Activated CD4-positive, alpha-beta T cell treated with anti-CD3 and anti-CD28 coated beads, Interleukin-2, amount 50 U/mL, for 24 hours (primary cell): ENCODE measurements around the gene SLC25A12.
"Not testable (repeated sequence)": the region's sequence is repeated elsewhere in the genome, so short reads cannot be mapped to it uniquely, and the experiment has no call there.

Source experiments
- DNase-seq, 2 donors: peaks; one replicate each; pipeline ENCODE4 v3.0.0-alpha.2; 2020; ENCODE audit warnings: low read depth in 1 of 2, low spot score in 1 of 2

Gene SLC25A12, protein sequence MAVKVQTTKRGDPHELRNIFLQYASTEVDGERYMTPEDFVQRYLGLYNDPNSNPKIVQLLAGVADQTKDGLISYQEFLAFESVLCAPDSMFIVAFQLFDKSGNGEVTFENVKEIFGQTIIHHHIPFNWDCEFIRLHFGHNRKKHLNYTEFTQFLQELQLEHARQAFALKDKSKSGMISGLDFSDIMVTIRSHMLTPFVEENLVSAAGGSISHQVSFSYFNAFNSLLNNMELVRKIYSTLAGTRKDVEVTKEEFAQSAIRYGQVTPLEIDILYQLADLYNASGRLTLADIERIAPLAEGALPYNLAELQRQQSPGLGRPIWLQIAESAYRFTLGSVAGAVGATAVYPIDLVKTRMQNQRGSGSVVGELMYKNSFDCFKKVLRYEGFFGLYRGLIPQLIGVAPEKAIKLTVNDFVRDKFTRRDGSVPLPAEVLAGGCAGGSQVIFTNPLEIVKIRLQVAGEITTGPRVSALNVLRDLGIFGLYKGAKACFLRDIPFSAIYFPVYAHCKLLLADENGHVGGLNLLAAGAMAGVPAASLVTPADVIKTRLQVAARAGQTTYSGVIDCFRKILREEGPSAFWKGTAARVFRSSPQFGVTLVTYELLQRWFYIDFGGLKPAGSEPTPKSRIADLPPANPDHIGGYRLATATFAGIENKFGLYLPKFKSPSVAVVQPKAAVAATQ

DNA sequence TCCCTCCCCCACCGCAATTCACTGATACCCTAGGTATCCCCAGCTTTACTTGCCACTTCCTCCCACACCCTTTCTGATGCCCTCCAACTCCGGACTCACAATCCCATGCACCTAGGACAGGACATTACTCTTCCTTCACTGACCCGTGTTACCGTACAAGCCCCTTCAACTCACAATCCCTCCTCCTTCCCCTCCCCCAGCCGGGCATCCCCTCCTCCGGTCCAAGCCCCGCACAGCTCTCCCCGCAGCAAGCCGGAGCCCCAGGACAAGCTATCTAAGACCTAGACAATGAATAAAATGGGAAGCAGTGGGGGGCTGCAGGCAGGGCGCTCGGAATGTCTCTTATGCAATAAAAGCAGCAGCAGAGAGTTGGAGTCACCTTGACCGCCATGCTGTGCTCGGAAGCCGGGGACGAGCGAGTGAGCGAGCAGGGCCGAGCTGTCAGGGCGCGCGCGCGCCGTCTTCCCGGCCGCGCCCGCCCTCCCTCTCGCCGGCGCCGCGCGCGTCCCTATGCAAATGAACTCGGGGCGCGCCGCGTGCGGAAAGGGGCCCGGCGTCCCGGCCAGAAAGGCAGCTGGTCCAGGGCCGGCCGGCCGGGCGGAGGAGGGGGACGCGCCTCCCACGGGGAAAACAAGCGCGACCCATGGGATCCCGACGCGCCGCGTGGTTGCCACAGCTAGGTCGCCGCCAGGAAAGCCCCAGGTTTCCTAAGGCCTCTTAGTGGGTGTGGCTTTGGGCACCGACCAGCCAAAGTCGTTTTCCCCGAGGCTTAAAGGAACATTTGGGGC is at the start of gene SLC25A12:
TSS of gene SLC25A12 (minus strand) at position 421 of the 788 bp plus-strand sequence. CDS start at position 391, 30 bp downstream.
- DNase-seq = peak; percentile 44 to 64

DNA sequence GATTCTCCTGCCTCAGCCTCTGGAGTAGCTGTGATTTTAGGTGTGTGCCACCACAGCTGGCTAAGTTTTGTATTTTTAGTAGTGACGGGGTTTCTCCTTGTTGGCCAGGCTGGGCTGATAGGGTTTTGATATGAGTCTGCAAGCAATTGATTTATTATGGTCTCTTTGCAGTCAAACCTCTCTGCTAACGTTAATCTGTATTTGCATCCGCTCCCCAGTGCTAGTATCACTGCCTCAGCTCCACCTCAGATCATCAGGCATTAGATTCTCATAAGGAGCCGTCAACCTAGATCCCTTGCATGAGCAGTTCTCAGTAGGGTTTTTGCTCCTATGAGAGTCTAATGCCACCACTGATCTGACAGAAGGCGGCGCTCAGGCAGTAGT is 47.3 kb upstream of the SLC25A12 start:
- DNase-seq = no peak

DNA sequence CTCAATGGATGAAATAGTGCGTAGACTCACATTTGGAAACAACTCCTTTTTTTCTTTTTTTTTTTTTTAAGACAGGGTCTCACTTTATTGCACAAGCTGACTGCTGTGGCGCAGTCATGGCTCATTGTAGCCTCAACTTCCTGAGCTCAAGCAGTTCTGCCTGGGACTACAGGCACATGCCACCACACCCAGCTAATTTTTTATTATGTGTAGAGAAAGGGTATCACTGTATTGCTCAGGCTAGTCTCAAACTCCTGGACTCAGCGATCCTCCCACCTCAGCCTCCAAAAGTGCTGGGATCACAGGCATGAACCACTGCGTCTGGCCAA is 45.7 kb upstream of the SLC25A12 start:
- DNase-seq = no peak

DNA sequence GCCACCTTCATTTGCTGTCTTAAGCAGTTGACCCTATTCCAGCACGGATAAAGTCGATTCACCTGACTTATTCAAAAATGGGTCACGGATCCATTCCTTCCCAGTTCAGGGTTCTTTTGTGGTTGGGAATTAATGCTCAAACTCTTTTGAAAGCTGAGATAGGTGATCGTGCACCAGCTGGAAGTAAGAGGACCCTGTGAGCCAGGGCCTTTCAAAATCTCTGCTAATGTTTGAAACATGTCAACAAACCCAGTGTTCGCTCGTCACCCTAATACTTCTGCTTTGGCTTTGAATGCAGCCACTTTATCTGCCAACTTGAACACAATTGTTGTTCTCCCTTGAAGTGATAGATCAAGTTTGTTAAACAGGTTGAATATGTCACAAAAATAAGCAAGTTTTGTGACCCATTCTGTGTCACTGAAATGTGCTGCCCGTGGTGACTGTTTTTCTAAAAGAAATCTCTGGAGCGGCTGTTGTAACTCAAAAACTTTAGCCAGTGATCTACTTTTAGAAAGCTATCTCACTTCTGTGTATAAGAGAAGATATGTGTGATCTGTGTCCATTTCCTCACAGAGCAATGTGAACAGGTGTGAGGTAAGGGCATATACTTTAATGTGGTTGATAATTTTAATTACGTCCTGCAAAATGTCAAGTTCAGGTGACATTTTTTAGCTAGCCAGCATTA is 45.2 kb upstream of the SLC25A12 start:
- DNase-seq = no peak

DNA sequence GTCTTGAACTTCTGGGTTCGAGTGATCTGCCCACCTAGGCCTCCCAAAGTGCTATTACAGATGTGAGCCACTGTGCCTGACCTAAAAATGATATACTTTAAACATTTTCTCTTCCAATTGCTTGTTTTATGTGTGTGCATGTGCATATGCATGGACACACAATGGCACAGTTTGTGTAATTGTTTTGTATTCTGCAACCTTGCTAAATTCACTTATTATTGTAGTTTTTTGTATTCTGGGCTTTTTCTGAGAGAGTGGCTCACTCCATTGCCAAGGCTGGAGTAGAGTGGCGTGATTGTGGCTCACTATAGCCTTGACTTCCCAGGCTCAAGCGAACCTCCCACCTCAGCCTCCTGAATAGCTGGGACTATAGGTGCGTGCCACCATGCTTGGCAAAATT is 36.3 kb upstream of the SLC25A12 start:
- no peak for DNase-seq

DNA sequence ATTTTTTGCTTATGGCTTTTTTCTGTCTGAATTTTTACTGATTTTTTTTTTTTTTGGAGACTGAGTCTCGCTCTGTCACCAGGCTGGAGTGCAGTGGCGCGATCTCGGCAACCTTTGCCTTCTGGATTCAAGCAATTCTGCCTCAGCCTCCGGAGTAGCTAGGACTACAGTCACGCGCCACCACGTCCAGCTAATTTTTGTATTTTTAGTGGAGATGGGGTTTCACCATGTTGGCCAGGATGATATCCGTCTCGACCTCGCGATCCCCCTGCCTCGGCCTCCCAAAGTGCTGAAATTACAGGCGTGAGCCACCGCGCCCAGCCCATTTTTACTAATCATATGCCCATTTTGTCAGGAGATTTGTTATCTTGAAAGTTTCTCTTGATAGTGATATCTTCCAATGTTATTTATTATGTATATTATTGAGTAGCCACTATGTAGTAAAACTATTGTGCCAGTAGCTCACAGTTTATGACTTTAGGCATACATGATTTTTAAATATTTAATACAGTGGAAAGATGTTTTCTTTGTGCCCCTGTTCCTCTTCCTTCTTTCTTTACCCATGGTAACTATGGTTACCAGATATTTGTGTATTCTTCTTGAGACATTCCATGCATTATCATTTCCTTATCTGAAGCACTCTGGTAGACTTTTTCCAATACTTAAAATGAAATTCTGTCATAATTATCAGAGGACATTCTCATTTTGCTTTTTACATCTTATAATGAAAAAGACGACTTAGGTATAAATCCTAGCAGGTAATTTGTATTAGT is 30.3 kb upstream of the SLC25A12 start:
- DNase-seq = no peak

DNA sequence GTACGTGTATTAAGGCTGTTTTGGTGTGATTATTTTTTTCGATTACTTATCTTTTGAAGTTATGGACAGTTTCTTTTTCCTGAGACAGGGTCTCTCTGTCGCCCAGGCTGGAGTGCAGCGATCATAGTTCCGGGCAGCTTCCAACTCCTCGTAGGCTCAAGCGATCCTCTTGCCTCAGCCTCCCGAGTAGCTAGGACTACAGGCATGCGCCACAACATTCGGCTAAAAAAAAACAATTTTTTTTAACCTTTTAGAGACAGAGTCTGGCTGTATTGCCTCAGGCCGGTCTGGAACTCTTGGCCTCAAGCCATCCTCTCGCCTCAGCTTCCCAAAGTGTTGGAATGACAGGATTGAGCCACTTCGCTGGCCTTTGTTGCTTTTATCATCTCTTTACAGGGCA is 29.2 kb upstream of the SLC25A12 start:
- no peak for DNase-seq

DNA sequence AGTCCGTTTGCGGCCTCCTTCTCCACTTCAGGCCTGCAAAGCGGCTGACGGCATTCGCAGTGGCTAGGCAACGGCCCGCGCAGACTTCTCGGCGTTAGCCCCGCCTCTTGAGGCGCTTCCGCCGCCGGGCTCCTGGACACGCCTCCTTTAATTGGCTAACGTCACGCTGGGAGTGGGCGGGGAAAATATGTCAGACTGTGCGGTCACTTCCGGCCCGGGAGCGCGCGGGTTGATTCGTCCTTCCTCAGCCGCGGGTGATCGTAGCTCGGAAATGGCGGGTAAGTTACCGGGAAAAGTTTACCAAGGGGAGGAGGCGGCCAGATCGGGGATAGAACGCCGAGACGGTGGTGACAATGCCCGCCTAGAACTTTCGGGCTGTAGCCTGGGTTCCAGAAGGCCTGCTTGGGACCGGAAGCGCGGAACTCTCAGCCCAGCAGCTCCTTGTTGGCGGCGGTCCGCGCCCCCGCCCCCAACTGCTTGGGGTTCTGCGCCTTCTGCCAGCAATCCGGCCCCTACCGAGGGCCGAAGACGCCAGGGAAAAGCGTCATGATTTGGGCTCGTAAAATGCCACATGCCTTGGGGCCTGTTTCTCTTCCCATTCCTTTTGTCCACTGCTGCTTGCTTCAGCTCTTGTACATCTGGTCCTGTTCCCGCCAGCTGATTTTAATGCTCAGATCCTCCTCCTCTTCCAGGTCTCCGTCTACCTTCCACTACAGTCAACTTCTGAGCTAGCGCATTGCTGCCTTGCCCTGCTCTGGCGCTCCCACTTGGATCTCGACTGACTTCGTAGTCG is 28.4 kb upstream of the SLC25A12 start, which contains the start of gene HAT1:
TSS of gene HAT1 (plus strand) at position 232 of the 793 bp plus-strand sequence. CDS start at position 272, 40 bp downstream.
- DNase-seq = peak; percentile 98 to 99

DNA sequence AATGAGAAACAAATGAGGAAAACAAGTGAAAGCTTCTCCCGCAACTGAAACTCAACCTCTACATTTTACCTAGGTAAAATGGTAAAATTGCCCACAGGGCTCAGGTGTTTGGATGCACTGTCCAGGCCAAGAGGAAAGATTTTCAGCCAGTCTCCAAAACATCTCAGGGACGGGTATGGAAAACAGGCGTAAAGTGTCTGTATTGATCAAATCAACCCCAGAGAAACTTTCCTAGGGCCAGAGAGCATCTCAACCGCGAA is 27.9 kb upstream of the SLC25A12 start:
- no peak for DNase-seq

DNA sequence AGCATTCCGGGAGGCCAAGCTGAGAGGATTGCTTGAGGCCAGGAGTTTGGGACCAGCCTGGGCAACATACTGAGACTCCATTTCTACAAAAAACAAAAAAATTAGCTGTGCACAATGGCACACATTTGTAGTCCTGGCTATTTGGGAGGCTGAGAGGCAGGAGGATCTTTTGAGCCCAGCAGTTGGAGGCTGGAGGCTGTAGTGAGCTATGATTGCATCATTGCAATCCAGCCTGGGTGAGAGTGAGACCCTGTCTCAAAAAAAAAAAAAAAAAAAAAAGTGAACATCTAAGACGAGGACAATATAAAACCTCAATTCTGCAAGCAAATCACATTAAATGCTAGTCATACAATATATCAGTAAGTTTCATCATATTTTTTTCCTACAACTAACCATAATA is 25.4 kb upstream of the SLC25A12 start:
- DNase-seq = no peak

DNA sequence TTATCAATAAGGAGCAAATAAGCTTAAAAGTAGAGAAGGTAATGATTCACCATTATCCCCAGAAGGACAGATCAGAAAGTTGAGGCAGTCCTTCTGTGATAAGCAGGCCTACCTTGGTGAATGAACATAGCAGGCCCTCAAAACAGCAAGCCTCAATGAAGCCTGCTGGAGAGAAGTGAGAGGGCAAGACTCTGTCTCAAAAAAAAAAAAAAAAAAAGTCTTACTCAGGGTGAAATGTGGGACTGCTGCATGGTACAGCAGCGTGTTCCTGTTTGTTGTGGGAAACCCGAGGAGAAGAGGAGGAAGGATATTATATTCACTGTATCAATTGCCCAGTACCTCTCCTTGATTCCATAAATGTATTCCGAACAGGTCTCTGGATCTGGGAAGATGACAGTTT is 19.5 kb upstream of the SLC25A12 start:
- DNase-seq = no peak

DNA sequence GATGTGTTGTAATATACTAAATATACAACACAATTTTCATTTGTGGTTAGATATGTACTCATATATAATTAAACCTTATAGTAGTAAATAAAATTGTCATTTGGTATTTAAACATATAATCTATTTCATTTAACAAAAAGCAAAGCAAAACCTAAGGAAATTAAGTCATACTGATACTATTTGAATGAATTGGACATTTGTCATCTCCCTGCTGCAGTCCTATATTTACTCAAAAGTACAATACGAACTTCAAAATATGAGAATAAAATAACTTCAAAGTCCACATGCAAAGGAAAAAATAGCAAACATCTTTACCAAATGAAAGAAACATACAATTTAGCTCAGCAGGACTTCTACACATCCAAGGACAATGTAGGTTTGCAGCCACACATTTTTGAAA is 16.4 kb upstream of the SLC25A12 start:
- DNase-seq = no peak

DNA sequence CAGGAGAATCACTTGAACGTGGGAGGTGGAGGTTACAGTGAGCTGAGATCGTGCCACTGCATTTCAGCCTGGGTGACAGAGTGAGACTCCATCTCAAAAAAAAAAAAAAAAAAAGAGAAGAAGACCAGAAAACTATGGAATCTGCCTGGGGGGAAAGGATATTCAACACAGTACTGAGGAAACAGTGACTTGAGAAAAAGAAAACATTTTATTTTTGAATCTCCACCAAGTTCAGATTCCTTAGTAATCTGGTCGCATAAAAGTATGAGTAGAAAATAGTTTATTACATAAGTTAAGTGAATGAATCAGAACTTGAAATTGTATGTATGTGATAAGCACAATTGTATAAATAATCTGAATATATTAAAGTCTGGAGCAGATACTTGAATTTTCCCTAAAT is 15.2 kb upstream of the SLC25A12 start:
- no peak for DNase-seq

DNA sequence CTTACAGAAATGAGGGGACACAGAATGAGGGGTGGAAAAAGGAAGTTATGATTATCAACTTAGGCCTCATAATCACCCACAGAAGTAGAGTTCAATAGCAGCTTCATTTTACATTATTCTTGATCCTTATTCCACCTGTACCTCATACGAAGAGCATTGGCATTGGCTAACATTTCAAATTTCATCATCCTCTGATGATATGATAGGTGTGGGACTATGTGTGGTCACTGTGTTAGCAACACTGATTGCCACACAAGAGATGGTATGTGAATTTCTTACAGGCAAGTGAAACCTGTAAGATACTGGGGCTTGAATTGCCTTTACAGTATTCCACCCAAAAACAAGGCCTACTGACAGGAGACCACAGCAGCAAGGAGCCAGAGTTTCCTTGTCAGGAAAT is 14.2 kb upstream of the SLC25A12 start:
- no peak for DNase-seq

DNA sequence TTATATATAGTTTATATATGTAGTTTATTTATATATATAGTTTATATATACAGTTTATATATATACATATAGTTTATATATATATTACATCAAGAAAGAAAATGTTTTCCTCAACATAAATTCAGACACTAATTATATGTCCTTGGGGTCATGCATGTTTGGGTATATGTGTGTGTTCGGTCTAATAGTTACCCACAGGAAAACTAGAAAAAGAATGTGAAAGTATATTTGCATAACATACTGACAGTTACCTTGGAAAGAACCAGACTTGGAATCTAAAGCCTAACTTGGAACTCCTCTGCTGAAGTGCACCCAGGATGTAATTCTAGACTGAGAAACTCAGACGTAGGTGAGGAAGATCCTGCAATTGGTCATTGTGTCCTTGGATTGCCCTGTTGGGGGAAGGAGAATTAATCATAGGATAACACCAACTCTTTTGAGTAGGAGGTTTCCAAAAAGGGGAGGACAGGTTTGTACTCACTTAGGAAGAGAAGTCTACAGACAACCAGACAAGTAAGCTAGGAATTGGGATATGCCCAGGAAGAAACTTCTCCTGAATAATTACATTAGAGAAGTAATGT is 8.9 kb upstream of the SLC25A12 start:
- no peak for DNase-seq

DNA sequence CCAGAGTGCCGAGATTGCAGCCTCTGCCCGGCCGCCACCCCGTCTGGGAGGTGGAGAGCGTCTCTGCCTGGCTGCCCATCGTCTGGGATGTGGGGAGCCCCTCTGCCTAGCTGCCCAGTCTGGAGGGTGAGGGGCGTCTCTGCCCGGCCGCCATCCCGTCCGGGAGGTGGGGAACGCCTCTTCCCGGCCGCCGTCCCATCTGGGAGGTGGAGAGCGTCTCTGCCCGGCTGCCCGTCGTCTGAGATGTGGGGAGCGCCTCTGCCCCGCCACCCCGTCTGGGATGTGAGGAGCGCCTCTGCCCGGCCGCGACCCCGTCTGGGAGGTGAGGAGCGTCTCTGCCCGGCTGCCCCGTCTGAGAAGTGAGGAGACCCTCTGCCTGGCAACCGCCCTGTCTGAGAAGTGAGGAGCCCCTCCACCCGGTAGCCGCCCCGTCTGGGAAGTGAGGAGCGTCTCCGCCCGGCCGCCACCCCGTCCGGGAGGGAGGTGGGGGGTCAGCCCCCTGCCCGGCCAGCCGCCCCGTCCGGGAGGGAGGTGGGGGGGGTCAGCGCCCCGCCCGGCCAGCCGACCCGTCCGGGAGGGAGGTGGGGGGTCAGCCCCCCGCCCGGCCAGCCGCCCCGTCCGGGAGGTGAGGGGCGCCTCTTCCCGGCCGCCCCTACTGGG is 5.7 kb upstream of the SLC25A12 start:
- DNase-seq = not testable (repeated sequence)

DNA sequence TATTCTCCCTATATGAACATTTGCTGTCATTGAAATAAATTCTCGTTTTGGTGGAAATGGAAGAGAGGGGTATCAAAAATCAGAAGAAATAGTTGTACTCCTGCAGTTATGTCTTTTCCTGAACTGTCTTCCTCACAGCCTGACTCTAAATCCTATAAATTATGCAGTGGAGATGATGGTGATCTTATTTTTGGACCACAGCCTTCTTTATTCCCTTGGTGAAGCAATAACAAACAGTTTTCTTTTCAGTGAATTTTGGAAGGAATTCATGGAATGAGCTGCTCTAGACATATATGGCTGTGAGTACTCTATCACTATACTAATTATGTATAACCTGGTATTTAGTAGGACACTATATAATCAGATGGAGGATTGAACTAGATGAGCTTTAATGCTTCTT is 1.7 kb upstream of the SLC25A12 start:
- no peak for DNase-seq

DNA sequence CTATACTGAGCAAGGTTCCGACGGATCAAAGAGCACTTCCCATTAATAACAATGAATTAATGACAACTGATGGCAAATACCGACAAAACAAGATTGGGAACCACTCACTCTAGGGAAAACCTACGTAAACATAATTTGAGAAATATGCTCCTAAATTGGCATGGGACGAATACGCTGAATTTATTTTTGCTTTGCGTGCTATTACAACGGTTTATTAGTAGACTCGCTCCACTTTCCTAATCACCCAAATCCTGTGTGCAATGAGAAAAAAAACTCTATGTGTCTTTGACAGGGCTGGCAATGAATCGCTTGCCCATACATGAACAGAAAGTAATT is 536 bp upstream of the SLC25A12 start:
- DNase-seq = no peak

DNA sequence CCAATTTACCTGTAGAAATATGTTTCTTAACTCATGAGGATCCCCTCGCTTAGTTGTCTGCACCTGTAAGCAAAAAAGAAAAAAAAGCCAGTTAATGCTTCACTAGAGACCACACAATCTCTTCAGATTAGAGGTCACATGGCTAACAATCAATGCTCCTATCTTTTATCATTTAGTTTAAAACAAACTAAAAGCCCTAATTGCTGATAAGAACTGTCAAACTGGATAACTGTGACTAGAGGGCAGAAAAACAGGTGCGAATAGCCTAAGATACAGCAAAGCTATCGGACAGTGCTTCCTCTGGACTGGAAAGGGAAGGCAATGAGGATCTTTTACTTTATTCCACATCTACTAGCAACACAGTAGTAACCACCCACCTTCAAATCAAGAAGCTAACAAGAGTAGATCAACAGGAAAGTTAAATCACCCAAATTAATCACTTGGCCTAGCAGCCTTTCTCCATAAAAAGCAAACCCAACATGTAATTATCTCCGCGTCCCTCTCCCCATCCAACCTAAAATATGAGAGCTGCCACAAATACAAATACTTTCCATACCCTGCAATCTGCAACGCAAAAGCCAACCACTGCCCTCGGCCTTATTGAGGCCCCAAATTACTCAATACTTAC is 734 bp downstream of the SLC25A12 start:
- no peak for DNase-seq
